GM21619 (cell line): ENCODE results near the gene CEP68.
"Not testable (repeated sequence)": the region's sequence is repeated elsewhere in the genome, so short reads cannot be mapped to it uniquely, and the experiment has no call there.

Experiments used
- ATAC-seq: cut with Tn5 transposase; IDR thresholded peaks from one replicate; pipeline ENCODE4 v1.9.1; 2021; ENCODE audit not compliant: unreplicated experiment

CEP68 gene

DNA sequence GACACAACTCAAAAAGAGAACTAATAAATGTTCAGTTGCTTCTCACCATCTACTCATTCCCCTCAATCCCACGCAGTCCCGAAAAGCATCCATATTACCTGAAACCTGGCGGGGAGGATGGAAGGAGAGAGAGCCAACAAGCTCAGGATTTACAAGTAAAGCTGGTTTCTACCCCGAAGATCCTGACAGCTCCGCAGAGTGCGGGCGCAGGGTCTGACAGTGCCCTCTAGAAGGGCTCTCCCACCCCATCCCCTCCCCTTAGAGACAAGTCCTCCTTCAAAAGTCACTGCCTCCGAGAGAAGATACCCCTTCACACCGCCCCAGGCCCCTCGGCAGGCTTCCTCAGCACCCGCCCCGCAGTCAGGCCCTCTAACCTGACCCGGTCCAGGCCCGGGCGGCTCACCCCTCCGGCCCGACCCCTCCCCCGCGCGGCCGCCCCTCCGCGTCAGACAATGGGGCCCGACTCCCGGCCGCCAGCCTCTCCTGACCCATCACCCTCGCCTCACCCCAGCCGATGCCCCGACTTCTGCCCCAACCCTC, 73.1 kb downstream of the CEP68 start:
- ATAC-seq: no peak

DNA sequence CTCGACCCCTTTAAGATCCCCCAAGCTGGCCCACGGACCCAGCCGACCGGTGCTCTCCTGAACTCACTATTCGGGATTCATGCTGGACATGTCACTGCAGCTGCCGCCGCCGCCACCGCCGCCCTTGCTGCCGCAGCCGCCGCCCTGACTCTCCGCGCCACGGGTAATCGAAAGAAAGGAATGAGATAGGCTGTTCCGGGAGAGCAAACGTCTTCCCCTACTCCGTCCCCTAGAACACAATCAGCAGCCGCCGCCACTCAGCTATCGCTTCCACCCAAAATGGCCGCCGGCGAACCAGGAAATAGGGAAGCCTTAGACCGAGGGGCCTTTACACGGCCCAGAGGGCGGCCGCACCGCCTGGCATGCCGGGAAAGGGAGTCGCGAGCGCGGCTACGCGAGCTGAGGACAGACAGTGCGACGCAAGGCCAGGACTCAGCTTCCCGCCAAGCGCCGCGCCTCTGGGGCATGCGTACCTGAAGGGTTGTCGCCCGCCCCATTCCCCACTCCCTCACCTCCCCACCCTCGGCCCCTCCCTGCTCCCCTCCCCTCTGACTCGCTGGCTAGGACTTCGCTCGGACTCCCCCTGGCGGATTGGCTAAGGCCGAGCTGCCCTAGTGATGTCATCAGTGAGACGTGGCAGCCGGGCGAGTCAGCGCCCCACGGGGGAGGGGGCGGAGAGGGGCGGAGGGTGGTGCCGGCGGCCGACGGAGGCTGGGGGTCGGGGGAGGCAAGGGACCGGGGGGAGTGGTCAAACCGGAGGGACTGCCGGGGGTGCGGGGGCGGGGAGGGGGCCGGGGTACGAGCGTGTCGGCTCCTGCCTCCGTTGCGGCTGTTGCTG, 73.8 kb downstream of the CEP68 start, which contains the start of gene RAB1A:
Gene RAB1A (minus strand): TSS at position 281 of the 838 bp plus-strand sequence. CDS start 191 bp downstream, at position 90.
- ATAC-seq: peak; percentile 96

DNA sequence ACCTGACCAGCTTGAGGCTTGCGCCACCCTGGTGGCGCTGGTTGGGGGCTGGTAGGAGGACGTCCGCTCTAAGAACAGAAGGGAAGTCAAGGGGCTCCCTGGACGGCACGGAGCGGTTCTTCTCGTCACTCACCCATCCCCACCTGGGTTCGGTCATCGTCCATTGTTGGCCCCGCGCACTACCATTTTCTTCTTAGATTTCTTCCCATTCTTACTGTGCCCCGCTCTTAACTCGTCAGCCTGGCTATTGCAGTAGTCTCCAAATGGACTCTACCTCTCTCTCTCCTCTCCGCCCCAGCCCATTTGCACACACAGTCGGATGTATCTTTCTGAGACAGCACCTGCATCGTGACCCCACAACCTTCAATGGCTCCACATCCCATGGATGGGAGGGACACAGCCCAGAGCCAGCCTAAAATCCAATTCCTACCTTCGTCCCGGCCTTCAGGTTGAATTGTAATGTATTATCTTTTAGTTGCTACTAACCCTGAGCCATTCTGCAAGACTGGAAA, 74.5 kb downstream of the CEP68 start:
- ATAC-seq: peak; percentile 32

DNA sequence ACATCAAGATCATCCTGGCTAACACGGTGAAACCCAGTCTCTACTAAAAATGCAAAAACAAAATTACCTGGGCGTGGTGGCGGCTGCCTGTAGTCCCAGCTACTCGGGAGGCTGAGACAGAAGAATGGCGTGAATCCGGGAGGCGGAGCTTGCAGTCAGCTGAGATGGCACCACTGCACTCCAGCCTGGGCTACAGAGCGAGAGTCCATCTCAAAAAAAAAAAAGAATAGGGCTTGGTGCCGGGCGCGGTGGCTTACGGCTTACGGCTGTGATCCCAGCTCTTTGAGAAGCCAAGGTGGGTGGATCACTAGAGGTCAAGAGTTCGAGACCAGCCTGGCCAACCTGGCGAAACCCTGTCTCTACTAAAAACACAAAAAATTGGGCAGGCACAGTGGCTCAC, 76.7 kb downstream of the CEP68 start:
- not testable (repeated sequence) for ATAC-seq

DNA sequence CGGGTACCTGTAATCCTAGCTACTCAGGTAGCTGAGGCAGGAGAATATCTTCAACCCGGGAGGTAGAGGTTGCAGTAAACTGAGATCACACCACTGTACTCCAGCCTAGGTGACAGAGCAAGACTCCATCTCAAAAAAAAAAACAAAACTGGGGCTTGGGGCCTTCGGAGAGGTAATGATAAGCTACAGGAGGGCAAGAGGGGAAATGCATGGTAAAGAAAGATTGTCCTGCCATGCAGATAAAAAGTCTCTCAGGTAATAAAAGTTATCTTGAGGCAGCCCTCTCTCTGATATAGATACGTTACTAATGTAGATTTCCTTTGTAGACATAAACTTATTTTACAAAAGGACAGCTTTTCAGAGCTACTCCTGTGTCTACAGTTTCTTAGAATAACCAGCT, 77.4 kb downstream of the CEP68 start:
- no peak for ATAC-seq

DNA sequence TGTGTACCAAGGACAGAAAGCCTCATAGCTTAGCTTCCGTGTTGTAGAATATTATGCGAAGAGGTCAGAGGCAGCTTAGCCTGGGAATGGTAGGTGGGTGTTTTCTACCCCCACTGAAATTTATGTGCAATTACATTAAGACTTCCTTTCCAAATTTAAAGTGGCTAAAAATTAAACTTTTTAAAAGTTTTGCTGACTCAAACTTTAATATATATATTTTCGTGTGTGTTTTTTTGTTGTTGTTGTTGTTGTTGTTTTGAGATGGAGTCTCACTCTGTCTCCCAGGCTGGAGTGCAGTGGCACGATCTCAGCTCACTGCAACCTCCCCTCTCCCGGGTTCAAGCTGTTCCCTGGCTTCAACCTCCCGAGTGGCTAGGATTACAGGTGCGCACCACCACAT, 77.9 kb downstream of the CEP68 start:
- ATAC-seq: no peak

DNA sequence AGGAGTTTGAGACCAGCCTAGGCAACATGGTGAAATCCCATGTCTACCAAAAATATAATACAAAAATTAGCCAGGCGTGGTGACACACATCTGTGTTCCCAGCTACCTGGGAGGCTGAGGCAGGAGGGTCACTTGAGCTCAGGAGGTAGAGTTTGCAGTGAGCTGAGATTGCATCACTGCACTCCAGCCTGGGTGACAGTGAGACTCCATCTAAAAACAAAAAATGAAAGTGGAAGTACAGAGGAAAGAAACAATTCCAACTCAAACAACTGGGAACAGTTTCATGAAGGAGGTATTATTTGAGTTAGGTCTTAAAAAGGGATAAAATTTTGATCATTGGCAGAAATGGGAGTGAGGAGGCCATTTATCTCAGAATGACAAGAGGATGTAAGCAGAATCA, 80.0 kb downstream of the CEP68 start:
- ATAC-seq: no peak
